Measurements from ENCODE around the gene CALD1. TPM values are rescaled to one million over a fixed set of nuclear protein-coding genes. Genes with fewer than 3 reads are reported as not detected.
"Not testable (repeated sequence)": the region's sequence is repeated elsewhere in the genome, so short reads cannot be mapped to it uniquely, and the experiment has no call there.

Gene CALD1
- total RNA-seq, 1 experiment from 2014 or later: 230 TPM

DNA sequence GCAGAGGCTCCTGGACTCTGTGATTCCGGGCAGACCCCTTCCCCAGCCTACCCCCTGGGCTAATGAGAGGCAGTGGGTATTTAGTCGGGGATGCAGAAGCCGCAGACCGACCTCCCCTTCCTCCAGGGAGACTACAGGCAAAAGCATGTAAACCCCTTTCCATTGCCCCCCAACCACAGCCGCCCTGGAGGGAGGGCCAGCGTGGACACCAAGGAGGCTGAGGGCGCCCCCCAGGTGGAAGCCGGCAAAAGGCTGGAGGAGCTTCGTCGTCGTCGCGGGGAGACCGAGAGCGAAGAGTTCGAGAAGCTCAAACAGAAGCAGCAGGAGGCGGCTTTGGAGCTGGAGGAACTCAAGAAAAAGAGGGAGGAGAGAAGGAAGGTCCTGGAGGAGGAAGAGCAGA lies 167.9 kb downstream of the CALD1 start:
- DNase-seq (ENCODE audit: low read depth): no peak

DNA sequence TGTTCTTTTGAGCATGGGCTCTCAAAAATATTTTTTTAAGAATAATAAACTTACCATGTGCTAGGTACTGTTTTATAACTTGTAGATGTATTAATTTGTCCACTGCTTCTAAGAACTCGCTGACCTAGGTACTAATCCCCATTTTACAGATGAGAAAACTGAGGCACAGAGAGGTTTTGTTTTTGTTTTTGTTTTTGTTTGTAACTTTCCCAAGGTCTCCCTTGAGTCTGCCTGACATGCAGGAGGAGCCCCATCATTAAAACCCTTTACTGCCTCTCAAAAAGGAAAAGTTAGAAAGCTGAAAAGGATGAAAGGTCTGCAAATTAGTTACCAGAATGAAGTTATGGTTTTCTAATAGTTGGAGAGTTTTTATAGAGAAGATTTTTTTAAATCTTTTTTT lies 168.4 kb downstream of the CALD1 start:
- DNase-seq (ENCODE audit: low read depth): no peak

DNA sequence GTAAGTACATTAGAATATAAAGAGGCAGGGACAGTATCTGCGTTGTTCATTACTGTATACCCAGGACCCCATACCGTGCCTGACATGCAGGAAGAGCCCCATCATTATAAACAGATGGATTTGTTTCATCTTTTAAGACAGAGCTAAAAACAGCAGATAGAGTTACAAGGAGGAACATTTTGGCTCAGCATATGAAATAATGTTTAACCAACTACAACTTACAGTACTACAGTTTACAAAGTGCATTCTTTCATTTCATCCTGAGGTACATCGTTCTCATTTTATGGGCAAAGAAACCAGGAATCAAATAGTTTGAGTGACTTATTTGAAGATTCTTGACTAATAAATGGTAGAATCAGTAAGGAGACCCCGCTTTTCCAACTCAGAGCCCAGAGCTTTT lies 168.8 kb downstream of the CALD1 start:
- no peak for DNase-seq (ENCODE audit: low read depth)

DNA sequence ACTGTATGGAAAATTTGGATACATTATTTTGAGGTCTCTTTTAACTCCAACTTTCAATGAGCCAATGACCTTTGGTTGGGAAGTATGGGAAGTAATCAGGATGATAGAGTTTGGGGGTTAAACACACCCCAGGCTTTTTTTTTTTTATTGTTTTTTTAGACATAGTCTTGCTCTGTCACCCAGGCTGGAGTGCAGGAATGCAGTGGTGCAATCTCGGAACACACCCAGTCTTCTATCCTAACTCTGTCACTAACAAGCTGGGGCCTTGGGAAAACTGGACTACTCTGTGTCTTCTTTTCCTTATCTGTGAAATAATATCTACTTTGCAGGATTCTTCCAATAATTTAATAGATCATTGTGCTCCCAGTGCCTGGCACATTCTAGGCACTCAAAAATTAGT lies 169.3 kb downstream of the CALD1 start:
- no peak for DNase-seq (ENCODE audit: low read depth)

DNA sequence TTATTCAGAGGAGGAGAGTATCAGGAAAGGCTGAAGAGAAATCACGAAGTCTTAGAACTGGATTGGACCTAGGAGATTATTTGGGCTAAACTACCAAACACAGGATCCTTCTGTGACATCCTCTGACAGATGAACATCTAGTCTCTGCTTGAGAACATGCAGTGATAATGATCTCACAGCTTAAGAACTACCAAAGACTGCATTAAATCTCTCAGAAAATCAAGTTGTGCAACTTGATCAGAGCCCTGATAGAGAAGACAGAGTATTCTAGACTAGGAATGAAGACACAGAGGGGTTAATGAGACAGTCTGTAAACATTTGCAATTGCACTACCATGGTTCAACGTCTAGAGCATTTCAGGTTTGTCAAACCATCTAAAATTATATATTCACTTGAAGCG lies 169.7 kb downstream of the CALD1 start:
- DNase-seq (ENCODE audit: low read depth): no peak

DNA sequence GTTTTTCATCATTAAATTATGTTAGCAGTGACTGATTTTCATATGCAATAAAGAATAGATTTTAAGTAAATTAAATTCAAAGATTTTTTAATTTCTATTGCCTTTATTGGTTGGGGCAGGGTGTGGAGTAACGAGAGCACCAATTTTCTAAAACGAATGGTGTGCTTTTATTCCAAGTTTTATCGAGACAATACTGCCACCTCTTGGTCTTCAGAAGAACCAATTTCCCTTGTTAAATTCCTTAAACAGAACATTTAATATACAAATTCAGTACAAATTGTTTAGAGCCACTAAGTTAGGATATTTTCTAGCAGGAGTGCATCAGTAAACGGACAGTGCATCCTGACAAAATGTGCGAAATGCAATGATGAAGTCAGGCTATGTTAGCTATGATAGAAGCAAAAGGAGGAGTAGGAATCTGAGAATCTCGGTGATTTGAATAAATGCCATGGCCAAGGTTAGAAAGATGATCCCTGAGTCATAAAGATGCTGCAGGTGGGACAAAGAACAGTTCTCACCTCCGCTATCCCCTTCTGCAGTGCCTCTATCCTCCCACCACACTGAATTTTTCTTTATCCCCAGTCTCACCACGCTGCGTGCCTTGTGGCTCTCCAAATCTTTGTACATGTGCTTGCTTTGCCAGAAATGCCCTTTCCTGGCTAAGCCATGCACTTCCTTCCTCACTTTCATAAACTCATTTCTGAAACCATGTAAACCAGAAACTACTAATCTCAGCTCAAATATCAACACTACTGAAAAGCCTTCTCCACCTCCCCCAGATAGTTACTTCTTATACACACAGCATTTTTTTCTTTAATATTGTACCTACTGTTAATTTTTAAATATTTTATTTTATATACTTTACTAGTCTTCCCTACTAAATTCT lies 175.0 kb downstream of the CALD1 start:
- peak; percentile 53 for DNase-seq (ENCODE audit: low read depth)

DNA sequence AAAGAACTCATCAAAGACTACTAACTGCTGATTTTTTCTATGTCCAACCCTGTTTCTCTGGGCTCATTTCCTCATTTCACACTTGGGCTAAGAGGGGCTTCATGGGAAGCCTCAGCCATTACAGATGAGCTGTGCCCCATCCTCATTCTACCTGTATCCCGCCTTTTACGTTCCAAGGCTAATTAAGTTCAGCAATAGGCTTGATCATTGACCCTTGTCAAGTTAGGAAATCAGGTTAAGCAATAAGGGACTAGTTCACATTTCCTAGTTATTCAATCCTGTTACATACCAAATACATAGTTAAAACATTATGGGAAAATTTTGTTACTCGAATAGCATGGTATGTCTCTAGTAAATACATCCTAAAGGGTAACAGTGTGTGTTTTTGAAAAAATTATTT lies 177.6 kb downstream of the CALD1 start:
- DNase-seq (ENCODE audit: low read depth): no peak

DNA sequence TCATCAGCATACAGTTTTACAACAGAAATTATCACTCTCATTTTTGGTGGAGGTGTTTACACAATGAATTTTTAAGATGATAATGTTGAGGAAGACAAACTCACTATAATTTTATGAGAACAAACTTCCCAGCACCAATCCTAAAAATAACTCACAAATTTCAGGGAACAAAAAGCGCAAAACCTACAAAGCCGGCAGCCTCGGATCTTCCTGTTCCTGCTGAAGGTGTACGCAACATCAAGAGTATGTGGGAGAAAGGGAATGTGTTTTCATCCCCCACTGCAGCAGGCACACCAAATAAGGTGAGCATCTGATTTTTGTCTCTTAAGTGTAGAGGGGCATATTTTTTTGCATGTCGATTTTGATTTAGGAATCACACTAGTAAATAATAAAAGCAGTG lies 180.4 kb downstream of the CALD1 start:
- DNase-seq (ENCODE audit: low read depth): no peak

DNA sequence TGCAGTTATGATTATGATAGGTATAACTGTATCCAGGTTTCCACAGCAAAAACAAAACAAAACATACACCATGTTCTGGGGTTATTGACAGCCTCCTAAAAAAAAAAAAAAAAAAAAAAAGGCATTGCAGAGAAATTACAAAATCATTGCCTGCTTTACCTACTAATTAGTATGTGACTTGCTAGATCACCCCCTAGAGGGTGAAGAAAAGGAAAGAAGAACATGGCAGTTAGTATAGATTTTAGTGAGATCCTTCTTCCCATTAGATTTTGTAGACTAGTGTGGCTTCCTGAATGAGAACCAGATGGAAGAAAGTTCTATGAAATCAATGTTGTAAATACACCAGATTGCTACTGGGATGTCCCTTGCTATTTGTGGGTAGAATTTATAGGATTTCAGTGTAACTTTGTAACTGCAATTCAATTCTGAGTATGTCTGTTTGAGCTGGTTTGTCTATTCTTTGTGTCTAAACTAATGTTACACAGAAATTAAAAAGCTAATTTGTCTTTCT lies 182.9 kb downstream of the CALD1 start:
- DNase-seq (ENCODE audit: low read depth): no peak

DNA sequence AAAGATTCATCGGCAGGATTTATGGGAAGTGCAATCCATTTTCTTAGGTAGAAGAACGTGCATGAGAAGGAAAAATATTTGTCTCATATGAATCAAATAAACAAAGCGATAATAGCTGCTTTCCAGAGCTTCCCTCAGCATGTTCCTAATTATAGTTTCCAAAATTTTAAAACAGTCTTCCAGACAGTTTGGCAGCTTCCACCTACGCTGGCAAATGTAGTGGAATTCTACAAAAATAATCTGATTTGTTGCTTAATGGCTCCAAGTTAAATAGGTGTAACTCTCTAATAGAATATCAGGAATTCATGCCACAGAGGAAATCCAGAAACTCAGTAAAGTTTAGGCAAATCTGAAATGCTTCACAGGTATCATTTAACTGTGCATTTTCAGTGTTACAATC lies 183.6 kb downstream of the CALD1 start:
- DNase-seq (ENCODE audit: low read depth): no peak

DNA sequence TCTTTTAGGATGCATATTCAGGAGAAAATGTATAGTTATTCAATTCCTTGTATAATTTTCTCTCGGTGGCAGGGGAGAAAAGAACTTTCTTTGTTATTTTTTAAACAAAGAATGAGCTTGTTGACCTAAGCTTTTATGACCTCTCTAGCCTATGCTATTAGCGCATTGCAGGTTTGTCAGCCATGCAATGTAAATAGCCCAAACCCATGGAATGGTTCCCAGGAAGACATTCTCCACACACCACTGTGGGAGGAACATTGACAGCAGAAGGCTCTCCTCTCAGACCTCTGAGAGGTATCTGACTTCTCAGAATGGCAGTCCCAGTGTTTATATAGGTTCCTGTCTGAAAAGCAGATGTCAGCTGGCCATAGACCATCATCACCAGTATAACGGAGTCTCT lies 187.3 kb downstream of the CALD1 start:
- no peak for DNase-seq (ENCODE audit: low read depth)

DNA sequence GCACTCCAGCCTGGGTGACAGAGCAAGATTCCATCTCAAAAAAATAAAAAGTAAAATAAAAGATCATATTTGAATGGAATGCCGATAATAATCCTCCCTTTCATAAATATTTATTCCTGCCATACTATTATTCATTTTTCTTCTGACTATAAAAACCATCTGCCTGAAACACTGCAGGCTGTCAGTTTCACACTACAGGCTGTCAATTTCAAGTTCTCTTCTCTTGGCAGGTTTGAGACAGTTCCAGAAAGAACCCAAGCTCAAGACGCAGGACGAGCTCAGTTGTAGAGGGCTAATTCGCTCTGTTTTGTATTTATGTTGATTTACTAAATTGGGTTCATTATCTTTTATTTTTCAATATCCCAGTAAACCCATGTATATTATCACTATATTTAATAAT lies 188.7 kb downstream of the CALD1 start:
- DNase-seq (ENCODE audit: low read depth): no peak

DNA sequence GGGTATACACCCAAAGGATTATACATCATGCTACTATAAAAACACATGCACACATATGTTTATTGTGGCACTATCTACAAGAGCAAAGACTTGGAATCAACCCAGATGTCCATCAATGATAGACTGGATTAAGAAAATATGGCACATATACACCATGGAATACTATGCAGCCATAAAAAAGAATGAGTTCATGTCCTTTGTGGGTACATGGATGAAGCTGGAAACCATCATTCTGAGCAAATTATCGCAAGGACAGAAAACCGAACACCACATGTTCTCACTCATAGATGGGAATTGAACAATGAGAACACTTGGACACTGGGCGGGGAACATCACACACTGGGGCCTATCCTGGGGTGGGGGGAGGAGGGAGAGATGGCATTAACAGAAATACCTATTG lies 202.2 kb downstream of the CALD1 start:
- DNase-seq (ENCODE audit: low read depth): not testable (repeated sequence)

DNA sequence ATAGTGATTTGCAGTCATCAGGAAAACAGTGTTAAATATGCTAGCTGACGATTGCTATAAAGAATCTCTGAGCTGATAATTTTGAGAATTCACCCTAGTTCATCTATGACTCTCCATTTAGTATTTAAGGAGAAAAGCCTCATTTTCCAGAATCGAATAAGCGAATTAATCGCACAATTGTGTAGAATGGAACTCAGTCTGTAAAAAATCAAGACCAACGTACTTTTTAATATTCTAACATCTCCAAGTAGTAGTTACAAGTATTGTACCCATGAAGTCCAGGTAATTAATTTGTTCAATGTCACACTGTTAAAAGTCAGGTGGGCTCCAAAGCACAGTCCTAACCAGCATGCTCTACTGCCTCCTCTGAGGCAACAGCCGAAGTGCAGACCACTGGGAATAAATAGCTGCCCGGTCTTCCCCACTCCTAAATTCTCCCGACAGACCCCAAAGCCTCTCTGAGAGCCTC lies 206.5 kb downstream of the CALD1 start:
- no peak for DNase-seq (ENCODE audit: low read depth)

DNA sequence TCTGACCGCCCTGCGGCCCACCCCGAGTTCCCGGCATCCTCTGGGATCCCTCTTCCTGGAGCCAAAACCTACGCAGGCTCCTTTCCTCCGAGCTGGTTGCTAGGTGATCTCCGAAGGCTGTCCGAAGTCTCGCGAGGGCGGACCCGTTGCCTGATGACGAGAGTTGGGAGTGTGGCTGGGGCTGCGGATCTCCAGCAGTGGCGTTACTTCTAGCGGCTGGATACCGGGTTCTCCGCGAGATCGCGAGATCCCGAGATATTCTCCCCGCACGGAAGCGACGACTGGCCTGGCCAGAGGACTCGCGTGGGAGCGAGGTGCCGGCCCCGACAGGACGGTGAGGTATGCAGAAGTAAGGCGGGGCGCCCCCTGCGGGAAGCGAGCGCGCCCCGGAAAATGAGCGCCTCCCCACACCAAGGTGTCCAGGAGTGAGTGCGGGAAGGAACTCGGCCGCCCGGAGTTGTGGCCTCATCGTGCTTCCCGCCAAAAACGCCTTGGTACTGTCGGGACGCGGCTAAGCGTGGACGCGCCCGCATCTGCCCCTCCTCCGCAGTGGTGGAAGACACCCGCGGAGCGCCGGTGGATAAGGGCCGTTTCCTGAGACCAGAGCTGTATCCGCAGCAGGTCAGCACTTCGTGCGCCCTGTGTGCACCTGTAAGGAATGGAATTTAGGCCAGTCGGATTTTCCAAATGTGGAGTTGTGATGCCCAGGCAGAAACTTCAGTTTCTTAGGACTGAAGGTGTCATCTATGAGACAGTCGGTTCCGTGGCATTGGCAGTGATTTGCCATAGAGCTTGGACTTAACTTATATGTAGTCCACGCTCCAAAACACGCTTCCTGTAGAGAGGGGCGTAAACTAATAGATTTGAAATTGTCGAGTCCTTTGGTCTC lies 207.2 kb downstream of the CALD1 start, which contains the start of gene AGBL3:
Gene AGBL3, plus strand, starts transcription at position 146 of the 889 bp plus-strand sequence. CDS start 1,426 bp downstream, outside the sequence.
- DNase-seq (ENCODE audit: low read depth): peak; percentile 97

DNA sequence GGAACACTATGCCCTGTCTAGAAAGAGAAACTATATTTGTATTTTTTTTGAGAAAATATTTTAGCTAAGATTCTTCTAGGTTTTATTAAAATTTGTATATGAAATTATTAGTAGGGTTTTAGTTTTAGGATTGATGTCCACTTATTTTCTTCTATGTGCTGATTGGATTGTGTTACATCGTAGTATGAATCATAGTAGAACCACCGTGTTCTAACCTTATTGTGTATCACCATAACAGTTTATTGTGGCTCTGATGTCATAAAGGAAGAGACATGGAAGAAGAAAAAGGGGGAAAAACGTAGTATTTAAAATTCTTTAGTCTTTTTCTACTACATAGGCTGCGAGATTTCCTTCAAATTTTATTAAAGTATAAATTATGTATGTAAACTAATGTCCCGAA lies 208.7 kb downstream of the CALD1 start:
- DNase-seq (ENCODE audit: low read depth): peak; percentile 49

DNA sequence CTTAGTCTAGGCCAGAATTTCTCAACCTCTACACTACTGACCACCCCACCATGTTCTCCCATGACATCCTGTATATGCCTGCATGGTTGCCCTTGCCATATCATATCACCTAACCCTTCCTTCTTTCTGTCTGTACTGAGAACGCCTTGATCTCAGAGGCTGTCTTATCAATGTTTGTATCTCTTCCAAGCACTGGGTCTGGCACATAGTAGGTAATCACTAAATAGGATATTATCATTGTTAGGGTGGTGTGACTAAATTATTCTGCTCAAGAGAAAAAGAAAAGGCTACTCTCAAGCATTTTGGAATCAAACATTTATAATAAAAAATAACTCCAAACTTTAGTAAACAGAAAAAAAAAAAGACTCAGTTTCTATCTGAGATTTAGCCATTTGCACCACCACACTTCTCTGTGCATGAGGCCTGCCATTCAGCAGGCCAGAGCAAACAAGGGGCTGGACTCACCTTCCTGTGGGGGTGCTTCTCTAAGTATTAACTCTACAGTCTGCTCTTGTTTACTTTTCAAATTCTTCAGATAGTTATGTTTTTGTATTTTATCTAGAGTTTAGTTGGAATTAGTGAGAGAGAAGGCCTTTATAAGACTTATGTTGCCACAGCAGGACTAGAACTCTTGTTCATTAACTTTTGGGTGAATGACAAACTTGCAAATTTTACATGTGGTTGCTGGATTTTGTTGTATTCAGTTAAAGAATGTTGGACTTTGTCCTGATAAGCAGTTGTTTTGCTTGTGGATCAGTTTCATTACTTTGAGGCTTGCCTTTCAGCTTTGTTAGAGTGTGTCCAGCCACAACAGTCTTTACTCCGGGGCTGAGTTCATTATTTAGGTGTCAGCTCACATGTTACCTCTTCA lies 212.3 kb downstream of the CALD1 start:
- DNase-seq (ENCODE audit: low read depth): peak; percentile 50

DNA sequence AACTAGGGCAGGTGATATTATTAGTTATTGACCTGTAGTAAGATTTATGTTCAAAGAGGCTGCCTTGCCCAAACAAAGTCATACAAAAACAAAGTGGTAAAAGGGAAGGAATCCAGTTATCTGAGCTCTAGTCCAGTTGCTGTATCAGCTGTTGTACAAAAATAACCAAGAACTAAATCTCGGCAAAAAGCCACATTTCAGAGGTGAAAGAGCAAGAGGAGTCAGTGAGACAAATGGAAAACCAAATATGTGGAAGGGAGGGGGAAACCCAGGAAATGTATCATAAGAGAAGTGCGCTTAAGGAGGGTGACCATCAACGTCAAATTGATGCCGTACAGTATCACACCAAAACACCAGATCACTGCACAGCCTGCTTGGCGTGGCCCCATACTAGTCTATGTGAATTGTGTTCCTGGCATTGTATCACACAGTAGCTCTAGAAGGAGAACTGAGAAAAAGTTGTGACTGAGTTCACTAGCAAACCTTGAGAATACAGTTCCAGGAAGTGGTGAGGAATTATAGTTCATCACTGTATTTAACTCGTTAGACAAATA lies 213.3 kb downstream of the CALD1 start:
- peak; percentile 97 for DNase-seq (ENCODE audit: low read depth)

DNA sequence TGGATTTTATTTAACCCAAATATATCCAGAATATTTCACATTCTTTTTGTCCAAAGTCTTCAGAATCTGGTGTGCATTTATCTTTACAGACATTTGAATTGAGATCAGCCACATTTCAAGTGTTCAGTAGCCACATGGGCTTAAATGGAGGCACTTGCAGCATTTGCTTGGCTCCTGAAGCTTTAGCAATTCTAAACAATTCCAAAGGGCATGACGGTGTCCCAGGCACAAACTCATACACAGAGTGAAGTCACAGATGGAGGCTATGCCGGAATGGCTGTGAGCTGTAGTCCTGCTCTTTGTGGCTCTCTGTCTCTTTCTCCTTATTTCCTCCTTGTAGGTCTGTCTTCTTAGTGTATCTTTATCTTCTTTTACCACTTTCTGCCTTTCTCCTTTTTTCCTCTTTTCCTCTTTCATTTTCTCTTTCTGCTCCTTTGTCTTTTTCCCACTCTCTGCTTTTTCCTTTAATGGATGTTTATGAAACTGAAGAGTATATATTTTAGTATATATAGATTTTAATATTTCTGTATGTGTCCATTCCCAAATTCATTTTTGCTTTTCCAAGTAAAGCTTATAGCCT lies 214.5 kb downstream of the CALD1 start:
- DNase-seq (ENCODE audit: low read depth): no peak

All from LHCN-M2 (cell line).